ENCODE data around the gene CFAP52. TPM values are rescaled to one million over a fixed set of nuclear protein-coding genes. Genes with fewer than 3 reads are reported as not detected.
A peak's percentile ranks its signal among the peaks of the same experiment; 100 is the strongest.

The CFAP52 gene
- total RNA-seq, 1 experiment from 2014 or later: not detected

DNA sequence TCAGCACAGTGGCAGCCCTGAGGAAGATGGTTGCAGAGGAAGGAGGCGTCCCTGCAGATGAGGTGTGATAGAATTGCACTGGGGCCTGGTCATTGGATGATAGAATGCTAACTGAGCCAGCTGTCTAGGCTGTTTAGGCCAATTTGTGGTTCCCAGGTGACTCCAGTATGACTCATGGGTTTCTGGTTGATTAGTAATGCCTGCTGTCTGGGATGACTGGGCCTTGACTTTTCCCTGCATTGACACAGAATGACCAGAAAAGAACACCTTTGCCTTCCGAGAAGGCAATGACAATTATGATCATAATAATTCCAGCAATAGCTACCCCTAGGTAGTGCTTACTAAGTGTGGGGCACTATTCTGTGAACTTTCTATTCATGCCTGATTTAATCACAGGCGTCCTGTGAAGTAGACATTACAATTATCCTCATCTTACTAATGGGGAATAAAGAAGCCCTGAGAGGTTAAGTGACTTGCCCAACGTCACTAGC lies 100.4 kb downstream of the CFAP52 start (continued):
- TF ChIP-seq CTCF (IDR thresholded peaks at IDR 0.05 in 2 of 3, conservative IDR thresholded peaks at IDR 0.05 in 1 of 3; ENCODE audit: borderline replicate concordance in 1 of 3, insufficient read depth in 1 of 3, low read depth in 2 of 3, low read length in 2 of 3) (no peak), RAD21 (IDR thresholded peaks at IDR 0.05; ENCODE audit: low read depth) (no peak), POLR2A (IDR thresholded peaks at IDR 0.05; ENCODE audit: borderline replicate concordance, extremely low read depth, insufficient read depth, insufficient read length) (no peak), SIN3A (IDR thresholded peaks at IDR 0.05; ENCODE audit: low read depth) (peak; percentile 50; the same call in 1 of the 2 replicates)

DNA sequence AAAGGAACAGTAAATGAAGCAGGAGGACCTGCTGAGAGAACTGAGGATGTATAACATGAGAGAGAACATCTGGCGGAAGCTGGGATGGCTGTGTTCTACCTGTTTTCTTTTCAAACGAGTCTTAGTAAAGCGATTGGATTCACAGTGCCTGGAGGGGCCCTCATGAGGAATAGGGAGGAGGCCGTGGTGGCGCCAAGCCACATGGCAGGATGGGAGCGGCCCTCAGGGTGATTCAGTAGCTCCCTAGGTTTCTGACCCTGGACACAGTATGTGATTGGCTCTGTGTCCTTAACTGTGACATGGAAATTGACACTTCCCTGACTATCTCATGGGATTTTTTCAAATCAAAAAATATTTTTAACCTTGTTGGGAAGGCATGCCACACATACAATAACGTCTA lies 101.0 kb downstream of the CFAP52 start:
- H3K79me2 ChIP-seq (ENCODE audit: insufficient read depth, low read length): no peaks in the 10 kb centered on the region
- peak overlapping the region; percentile 55 for H3K4me2 ChIP-seq (ENCODE audit: low read length)
- ATAC-seq (peak; percentile 12), DNase-seq (ENCODE audit: low read depth, low spot score) (no peak)
- no peak overlapping the region for H2AFZ ChIP-seq (ENCODE audit: low read depth, low read length, poor library complexity, severe bottlenecking)
- H3K27ac ChIP-seq (ENCODE audit: low read depth, low read length): peak overlapping the region; percentile 47; the same call in 1 of the 2 replicates
- TF ChIP-seq FOSL1 (IDR thresholded peaks at IDR 0.05; ENCODE audit: low read depth): no peak
- no peak for TF ChIP-seq YY1 (IDR thresholded peaks at IDR 0.05; ENCODE audit: extremely low read depth, insufficient replicate concordance, low read depth, low read length)
- no peak for TF ChIP-seq REST (IDR thresholded peaks at IDR 0.05; ENCODE audit: low read depth)
- no peak for TF ChIP-seq ZFX (IDR thresholded peaks at IDR 0.05)
- no peak for TF ChIP-seq ZNF274 (IDR thresholded peaks at IDR 0.05; ENCODE audit: low read depth, low read length)
- no peak for TF ChIP-seq CBX3 (IDR thresholded peaks at IDR 0.05; ENCODE audit: low read depth)
- TF ChIP-seq EZH2 (IDR thresholded peaks at IDR 0.05): no peak
- TF ChIP-seq SIN3A (IDR thresholded peaks at IDR 0.05; ENCODE audit: low read depth): no peak
- no peak for TF ChIP-seq ELF1 (IDR thresholded peaks at IDR 0.05; ENCODE audit: borderline replicate concordance, low read depth)
- TF ChIP-seq SRF (IDR thresholded peaks at IDR 0.05; ENCODE audit: low read depth): no peak
- no peak for TF ChIP-seq EZH2phosphoT487 (IDR thresholded peaks at IDR 0.05; ENCODE audit: borderline replicate concordance)
- TF ChIP-seq, protein P1, sequence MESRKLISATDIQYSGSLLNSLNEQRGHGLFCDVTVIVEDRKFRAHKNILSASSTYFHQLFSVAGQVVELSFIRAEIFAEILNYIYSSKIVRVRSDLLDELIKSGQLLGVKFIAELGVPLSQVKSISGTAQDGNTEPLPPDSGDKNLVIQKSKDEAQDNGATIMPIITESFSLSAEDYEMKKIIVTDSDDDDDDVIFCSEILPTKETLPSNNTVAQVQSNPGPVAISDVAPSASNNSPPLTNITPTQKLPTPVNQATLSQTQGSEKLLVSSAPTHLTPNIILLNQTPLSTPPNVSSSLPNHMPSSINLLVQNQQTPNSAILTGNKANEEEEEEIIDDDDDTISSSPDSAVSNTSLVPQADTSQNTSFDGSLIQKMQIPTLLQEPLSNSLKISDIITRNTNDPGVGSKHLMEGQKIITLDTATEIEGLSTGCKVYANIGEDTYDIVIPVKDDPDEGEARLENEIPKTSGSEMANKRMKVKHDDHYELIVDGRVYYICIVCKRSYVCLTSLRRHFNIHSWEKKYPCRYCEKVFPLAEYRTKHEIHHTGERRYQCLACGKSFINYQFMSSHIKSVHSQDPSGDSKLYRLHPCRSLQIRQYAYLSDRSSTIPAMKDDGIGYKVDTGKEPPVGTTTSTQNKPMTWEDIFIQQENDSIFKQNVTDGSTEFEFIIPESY (IDR thresholded peaks at IDR 0.05; ENCODE audit: extremely low read depth, insufficient replicate concordance, low read length): no peak
- no peak for TF ChIP-seq RAD21 (IDR thresholded peaks at IDR 0.05; ENCODE audit: low read depth)
- TF ChIP-seq CEBPB (IDR thresholded peaks at IDR 0.05; ENCODE audit: low read depth): no peak
- no peak for TF ChIP-seq EGR1 (IDR thresholded peaks at IDR 0.05; ENCODE audit: low read depth)
- TF ChIP-seq TCF7L2 (IDR thresholded peaks at IDR 0.05; ENCODE audit: borderline replicate concordance, extremely low read depth, insufficient read depth, insufficient read length): no peak
- peaks cover 3 to 15% of the 10 kb centered on the region in 2 experiments; a peak in 2 of 4 replicates for H3K9me3 ChIP-seq (ENCODE audit: control insufficient read depth in 1 of 2, insufficient read depth in 1 of 2, low read depth in 1 of 2, low read length in 2 of 2)
- ChIA-PET RAD21 (ENCODE audit: low non-redundant PET in 1 of 2, low total read pairs in 2 of 2, uncharacterized antibody in 2 of 2, unreplicated experiment in 2 of 2) (interaction anchor here in 1 of 2 experiments (1.7 kb wide), 1 partner anchor 100 kb away, joined by 4 read pairs; no protein-coding TSS in a partner anchor), POLR2A (no interaction called here), CTCF (interaction anchor here (0.9 to 2.5 kb wide), 4 partner anchors 10 to 213 kb away, joined by 3 to 7 read pairs (median 3); no protein-coding TSS in a partner anchor)
- H3K27me3 ChIP-seq (ENCODE audit: insufficient read depth, low read length): no peaks in the 10 kb centered on the region
- intact Hi-C loops (cut with micrococcal nuclease): no loop called here
- no peaks in the 10 kb centered on the region for H4K20me1 ChIP-seq (ENCODE audit: insufficient read depth)
- H3K9me2 ChIP-seq (ENCODE audit: insufficient read depth): no peaks in the 10 kb centered on the region
- peaks cover 0 to 8% of the 10 kb centered on the region in 2 experiments; a peak in 1 of 4 replicates for H3K36me3 ChIP-seq (ENCODE audit: control insufficient read depth in 1 of 2, insufficient read depth in 2 of 2, low read length in 2 of 2)
- H3K4me3 ChIP-seq (replicated peaks in 1 of 2; ENCODE audit: low read depth in 1 of 2, low read length in 2 of 2): no peak overlapping the region
- no TSS peak for BruUV-seq (replicated peaks)
- peak overlapping the region; percentile 6; the same call in 1 of the 2 replicates for H3K9ac ChIP-seq (ENCODE audit: low read length)
- H3K4me1 ChIP-seq (ENCODE audit: control insufficient read depth in 1 of 2, insufficient read depth in 2 of 2, low read length in 2 of 2): peaks cover 13 to 23% of the 10 kb centered on the region in 2 experiments
